Neural progenitor cell (in vitro differentiated cells): Measurements from ENCODE around the gene SPG11.

Source experiments
- CTCF ChIP-seq: fragments of 200-600 bp; sonication (generic); IDR thresholded peaks from 2 replicates; pipeline ENCODE4 v1.5.1; 2017; ENCODE audit warnings: antibody characterized with exemption, mild to moderate bottlenecking
- EZH2 ChIP-seq: fragments of 200-600 bp; sonication (generic); IDR thresholded peaks from 2 replicates; pipeline ENCODE4 v1.6.1; 2017; ENCODE audit warnings: antibody characterized with exemption, mild to moderate bottlenecking, moderate library complexity
- EZH2phosphoT487 ChIP-seq: fragments of 200-600 bp; sonication (generic); IDR thresholded peaks from 2 replicates; pipeline ENCODE4 v1.6.1; 2017; ENCODE audit warnings: antibody characterized with exemption

GRCh38 chr15:44535092-44535491, 128.4 kb downstream of the SPG11 start:
- TF ChIP-seq CTCF (no peak), EZH2phosphoT487 (no peak), EZH2 (no peak)
